Mammary epithelial cell (primary cell): ENCODE results near the gene FRRS1L.

Experiments used
- CTCF ChIP-seq, 2 donors: IDR thresholded peaks in 1 of 2; conservative IDR thresholded peaks in 1 of 2; 2 replicates each; pipeline ENCODE4 v1.5.1; 2011 to 2012; ENCODE audit warnings: inconsistent platforms in 2 of 2, low read length in 2 of 2, mild to moderate bottlenecking in 2 of 2, control low read depth in 1 of 2, low read depth in 1 of 2; ENCODE audit not compliant: insufficient read depth in 1 of 2; ENCODE audit errors: extremely low read depth in 1 of 2
- EZH2 ChIP-seq: IDR thresholded peaks from 2 replicates; pipeline ENCODE4 v1.6.1; 2012; ENCODE audit warnings: low read length, inconsistent platforms, borderline replicate concordance

DNA sequence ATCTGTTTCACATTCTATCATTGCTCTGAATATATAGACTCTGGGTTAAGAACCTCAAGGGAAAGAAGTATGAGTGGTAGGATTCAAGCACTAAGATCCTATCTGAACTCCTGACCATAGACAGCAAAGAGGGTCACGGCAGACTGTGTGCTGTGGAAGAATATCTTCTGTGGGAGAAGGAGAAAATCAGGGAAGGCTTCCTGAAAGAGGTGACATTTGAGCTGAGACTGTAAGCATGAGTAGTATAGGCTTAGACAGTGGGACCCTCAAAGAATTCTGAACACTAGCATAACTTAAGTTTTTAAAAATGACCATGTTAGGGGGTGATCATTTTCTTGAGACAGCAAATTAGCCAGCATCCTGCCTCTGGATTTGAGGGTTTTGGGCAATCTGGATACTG lies 3.9 kb downstream of the FRRS1L start:
- no peak for TF ChIP-seq CTCF (conservative IDR thresholded peaks at IDR 0.05 in 1 of 2, IDR thresholded peaks at IDR 0.05 in 1 of 2; ENCODE audit: extremely low read depth in 1 of 2, insufficient read depth in 1 of 2, low read depth in 1 of 2, low read length in 2 of 2)
- TF ChIP-seq EZH2, result no peak
